Measurements from ENCODE around the gene NR1H3.

NR1H3 gene

DNA sequence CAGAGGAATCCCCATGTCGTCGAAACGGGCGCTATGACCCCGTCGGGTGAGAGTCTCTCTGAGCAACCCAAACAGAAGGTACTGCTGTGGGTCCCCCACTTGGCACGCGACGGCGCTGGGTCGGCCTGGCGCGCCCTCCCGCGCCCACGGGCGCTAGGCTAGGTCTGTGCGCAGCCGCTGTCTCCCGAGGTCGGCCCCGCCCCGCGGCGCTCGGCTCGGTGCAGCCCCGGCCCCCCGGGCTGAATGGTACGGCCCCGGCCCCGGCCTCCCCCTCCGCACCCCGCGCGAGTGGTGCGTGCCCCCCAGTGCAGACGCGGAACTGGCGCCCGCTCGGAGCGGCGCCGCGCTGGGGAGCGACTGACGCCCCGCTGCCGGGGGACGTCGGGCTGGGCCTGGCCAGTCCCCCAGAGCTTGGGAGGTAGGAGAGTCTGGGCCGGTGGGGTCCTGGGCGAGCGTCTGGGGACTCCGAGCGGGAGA lies 12.1 kb downstream of the NR1H3 start, which contains the start of gene MADD:
TSS of gene MADD (plus strand) at position 305 of the 477 bp plus-strand sequence.
- no peaks in the 10 kb centered on the region for H3K27me3 ChIP-seq (ENCODE audit: insufficient read depth, poor library complexity, severe bottlenecking)
- H3K4me3 ChIP-seq (replicated peaks; ENCODE audit: insufficient read depth, low read length), result peak within 1 kb of the TSS; percentile 87
- H3K27ac ChIP-seq (replicated peaks), result peak within 1 kb of the TSS; percentile 97
- no peak; the same call in 1 of the 2 replicates for TF ChIP-seq POLR2AphosphoS5 (IDR thresholded peaks at IDR 0.05; ENCODE audit: low read depth)
- peak; percentile 87 for DNase-seq (ENCODE audit: low read depth in 1 of 2, low spot score in 1 of 2)

DNA sequence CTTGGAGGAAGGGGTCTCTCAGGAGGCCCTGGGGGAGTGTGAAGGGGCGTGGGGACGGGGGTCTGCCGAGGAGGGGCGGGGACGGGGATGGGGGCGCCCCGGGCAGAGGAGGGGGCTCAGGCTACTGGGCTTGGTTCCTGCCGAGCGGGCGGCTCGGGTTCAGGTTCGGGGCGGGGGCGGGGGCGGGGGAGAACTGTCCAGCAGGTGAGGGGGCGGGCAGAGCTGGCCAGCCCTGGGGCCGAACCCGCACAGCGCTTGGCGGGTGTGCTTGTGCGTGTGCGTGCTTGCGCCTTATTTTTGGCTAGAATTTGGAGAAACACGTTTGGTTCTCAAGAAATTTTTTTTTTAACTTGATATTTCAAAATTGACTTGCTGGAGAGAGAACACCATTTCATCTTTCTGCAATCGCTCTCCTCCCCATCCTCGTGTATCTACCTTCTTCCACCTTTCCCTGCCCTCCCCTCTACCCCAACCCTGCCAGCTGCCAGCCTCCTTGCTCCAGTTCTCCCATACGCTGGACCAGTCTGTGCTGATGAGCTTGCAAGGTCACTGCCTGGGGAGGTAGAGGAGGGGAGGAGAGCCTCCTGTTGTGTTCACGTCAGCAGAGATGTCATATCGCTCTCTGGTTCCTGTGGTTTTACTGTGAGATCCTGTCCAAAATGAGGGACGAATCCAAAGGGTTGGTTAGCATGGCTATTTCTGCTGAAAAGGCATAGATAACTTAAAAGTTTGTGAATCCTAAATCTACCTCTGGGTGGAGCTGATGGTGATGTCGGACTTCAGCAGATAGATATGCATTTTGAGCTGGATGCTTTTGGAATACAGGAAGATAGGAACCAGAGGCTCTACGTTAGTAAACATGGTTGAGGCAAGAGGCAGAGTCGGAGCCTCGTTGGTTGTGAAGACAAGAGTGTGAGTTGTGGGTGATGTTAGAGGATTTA lies 12.8 kb downstream of the NR1H3 start:
- peak in 1 of 2 experiments; percentile 49 for DNase-seq (ENCODE audit: low read depth in 1 of 2, low spot score in 1 of 2)

DNA sequence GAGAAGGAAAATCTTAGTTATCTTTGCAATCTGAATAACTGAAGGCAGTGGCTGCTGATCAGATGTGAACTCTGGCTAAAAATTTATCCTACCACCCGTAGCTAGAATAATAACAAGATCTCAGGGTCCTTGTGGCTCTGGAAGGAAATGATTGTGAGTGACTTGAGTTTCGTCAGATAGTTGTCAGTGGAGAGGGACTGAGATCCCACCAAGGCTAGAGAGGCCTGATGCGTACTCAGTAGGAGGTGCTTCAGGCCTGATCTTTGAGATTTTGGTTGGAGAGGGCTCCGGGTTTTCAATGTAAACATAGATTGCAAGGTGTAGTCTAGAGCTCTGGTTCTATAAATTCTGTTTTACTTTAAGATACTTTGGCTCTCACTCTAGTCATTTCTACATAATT lies 13.5 kb downstream of the NR1H3 start:
- DNase-seq (ENCODE audit: low read depth in 1 of 2, low spot score in 1 of 2), result no peak
- Histone ChIP-seq H3K27me3 (ENCODE audit: insufficient read depth, poor library complexity, severe bottlenecking) (no peaks in the 10 kb centered on the region), H3K27ac (replicated peaks) (peak overlapping the region; percentile 37), H3K4me3 (replicated peaks; ENCODE audit: insufficient read depth, low read length) (peak overlapping the region; percentile 87; the same call in 1 of the 2 replicates)
- TF ChIP-seq SPI1 (IDR thresholded peaks at IDR 0.05; ENCODE audit: borderline replicate concordance, low read depth) (no peak), GABPA (IDR thresholded peaks at IDR 0.05; ENCODE audit: low read depth) (no peak), POLR2AphosphoS5 (IDR thresholded peaks at IDR 0.05; ENCODE audit: low read depth) (no peak)
- TF ChIP-seq, protein P1, sequence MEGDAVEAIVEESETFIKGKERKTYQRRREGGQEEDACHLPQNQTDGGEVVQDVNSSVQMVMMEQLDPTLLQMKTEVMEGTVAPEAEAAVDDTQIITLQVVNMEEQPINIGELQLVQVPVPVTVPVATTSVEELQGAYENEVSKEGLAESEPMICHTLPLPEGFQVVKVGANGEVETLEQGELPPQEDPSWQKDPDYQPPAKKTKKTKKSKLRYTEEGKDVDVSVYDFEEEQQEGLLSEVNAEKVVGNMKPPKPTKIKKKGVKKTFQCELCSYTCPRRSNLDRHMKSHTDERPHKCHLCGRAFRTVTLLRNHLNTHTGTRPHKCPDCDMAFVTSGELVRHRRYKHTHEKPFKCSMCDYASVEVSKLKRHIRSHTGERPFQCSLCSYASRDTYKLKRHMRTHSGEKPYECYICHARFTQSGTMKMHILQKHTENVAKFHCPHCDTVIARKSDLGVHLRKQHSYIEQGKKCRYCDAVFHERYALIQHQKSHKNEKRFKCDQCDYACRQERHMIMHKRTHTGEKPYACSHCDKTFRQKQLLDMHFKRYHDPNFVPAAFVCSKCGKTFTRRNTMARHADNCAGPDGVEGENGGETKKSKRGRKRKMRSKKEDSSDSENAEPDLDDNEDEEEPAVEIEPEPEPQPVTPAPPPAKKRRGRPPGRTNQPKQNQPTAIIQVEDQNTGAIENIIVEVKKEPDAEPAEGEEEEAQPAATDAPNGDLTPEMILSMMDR (IDR thresholded peaks at IDR 0.05; ENCODE audit: insufficient read depth, low read length), result no peak
- TF ChIP-seq, protein P2, sequence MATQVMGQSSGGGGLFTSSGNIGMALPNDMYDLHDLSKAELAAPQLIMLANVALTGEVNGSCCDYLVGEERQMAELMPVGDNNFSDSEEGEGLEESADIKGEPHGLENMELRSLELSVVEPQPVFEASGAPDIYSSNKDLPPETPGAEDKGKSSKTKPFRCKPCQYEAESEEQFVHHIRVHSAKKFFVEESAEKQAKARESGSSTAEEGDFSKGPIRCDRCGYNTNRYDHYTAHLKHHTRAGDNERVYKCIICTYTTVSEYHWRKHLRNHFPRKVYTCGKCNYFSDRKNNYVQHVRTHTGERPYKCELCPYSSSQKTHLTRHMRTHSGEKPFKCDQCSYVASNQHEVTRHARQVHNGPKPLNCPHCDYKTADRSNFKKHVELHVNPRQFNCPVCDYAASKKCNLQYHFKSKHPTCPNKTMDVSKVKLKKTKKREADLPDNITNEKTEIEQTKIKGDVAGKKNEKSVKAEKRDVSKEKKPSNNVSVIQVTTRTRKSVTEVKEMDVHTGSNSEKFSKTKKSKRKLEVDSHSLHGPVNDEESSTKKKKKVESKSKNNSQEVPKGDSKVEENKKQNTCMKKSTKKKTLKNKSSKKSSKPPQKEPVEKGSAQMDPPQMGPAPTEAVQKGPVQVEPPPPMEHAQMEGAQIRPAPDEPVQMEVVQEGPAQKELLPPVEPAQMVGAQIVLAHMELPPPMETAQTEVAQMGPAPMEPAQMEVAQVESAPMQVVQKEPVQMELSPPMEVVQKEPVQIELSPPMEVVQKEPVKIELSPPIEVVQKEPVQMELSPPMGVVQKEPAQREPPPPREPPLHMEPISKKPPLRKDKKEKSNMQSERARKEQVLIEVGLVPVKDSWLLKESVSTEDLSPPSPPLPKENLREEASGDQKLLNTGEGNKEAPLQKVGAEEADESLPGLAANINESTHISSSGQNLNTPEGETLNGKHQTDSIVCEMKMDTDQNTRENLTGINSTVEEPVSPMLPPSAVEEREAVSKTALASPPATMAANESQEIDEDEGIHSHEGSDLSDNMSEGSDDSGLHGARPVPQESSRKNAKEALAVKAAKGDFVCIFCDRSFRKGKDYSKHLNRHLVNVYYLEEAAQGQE (IDR thresholded peaks at IDR 0.05; ENCODE audit: insufficient replicate concordance, low read depth), result no peak

More for the DNA sequence above, 12.8 kb downstream of the NR1H3 start:
- Histone ChIP-seq H3K27ac (replicated peaks) (peak overlapping the region; percentile 97), H3K27me3 (ENCODE audit: insufficient read depth, poor library complexity, severe bottlenecking) (no peaks in the 10 kb centered on the region), H3K4me3 (replicated peaks; ENCODE audit: insufficient read depth, low read length) (peak overlapping the region; percentile 87)
- TF ChIP-seq, protein P2 (IDR thresholded peaks at IDR 0.05; ENCODE audit: insufficient replicate concordance, low read depth), result peak; percentile 70
- no peak for TF ChIP-seq SPI1 (IDR thresholded peaks at IDR 0.05; ENCODE audit: borderline replicate concordance, low read depth)

DNA sequence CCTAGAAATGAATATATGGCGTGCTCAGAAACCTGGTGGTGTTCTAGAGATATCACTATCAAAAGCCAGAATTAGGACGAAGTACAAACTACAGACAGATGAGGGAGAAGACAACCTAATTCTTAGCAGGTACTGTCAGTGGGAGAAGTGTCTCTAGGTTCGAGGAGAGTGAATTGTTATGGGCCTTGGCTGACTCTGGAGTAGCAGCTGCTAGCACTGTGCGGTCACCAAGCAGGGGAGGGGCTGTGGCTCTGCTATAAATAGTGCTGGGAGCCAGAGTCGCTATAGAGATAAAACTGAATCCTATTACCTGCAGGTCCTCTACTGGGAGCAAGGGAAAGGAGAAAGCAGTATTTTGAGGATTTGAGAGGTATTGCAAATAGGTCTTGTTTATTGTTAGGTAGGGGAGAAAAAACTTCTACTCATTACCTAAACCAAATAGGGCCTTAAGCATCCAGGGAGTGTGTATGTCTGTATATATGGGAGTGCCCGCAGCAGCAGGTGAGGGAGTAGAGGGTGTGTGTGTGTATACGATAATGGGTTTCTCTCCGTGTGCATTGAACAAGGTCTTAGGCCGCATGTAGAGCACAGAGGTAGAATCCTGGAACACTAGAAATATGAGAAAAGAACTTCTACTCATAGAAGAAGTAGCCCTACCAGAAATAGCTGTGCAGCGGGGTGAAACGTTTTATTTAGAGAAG lies 14.3 kb downstream of the NR1H3 start:
- peak in 1 of 2 experiments; percentile 29 for DNase-seq (ENCODE audit: low read depth in 1 of 2, low spot score in 1 of 2)
- no peak overlapping the region for H3K4me3 ChIP-seq (replicated peaks; ENCODE audit: insufficient read depth, low read length)
- no peak overlapping the region for H3K27ac ChIP-seq (replicated peaks)
- no peaks in the 10 kb centered on the region for H3K27me3 ChIP-seq (ENCODE audit: insufficient read depth, poor library complexity, severe bottlenecking)
- TF ChIP-seq POLR2AphosphoS5 (IDR thresholded peaks at IDR 0.05; ENCODE audit: low read depth) (no peak), SPI1 (IDR thresholded peaks at IDR 0.05; ENCODE audit: borderline replicate concordance, low read depth) (no peak), GABPA (IDR thresholded peaks at IDR 0.05; ENCODE audit: low read depth) (no peak)
- TF ChIP-seq, protein P2 (IDR thresholded peaks at IDR 0.05; ENCODE audit: insufficient replicate concordance, low read depth), result no peak
- TF ChIP-seq, protein P1 (IDR thresholded peaks at IDR 0.05; ENCODE audit: insufficient read depth, low read length), result no peak

Data from HL-60 (cell line).